GM12865 (cell line): ENCODE data around the gene PAPPA.

Experiments used
- DNase-seq: peaks from one replicate; pipeline ENCODE4 v3.0.0; 2010; ENCODE audit warnings: low read depth
- H3K4me3 ChIP-seq: 2 replicates; pipeline ENCODE4 v1.5.1; 2011; ENCODE audit warnings: mild to moderate bottlenecking, low read depth, low read length, control low read depth
- TF ChIP-seq, protein P1 (sequence below): IDR thresholded peaks from 2 replicates; pipeline ENCODE4 v1.5.1; 2011; ENCODE audit warnings: low read length, control low read depth, low read depth, inconsistent platforms; ENCODE audit not compliant: insufficient read depth; ENCODE audit errors: missing control alignments

PAPPA gene

DNA sequence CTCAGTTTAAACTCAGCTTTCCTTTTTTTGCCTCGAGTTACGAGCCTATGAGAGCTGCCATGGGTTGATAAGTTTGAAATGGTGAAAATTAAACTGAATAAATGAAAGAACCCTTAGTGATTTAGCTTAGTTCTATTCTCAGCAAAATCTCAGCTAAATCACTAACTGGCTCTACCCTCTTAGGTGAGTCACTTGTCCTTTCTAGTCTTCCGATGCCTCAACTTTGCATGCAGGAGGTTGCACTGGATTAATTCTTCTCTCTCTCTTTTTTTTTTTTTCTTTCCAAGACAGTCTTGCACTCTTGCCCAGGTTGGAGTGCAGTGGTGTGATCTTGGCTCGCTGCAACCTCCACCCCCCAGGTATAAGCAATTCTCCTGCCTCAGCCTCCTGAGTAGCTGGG is 83.9 kb downstream of the PAPPA start:
- DNase-seq, result no peak
- TF ChIP-seq, protein P1, sequence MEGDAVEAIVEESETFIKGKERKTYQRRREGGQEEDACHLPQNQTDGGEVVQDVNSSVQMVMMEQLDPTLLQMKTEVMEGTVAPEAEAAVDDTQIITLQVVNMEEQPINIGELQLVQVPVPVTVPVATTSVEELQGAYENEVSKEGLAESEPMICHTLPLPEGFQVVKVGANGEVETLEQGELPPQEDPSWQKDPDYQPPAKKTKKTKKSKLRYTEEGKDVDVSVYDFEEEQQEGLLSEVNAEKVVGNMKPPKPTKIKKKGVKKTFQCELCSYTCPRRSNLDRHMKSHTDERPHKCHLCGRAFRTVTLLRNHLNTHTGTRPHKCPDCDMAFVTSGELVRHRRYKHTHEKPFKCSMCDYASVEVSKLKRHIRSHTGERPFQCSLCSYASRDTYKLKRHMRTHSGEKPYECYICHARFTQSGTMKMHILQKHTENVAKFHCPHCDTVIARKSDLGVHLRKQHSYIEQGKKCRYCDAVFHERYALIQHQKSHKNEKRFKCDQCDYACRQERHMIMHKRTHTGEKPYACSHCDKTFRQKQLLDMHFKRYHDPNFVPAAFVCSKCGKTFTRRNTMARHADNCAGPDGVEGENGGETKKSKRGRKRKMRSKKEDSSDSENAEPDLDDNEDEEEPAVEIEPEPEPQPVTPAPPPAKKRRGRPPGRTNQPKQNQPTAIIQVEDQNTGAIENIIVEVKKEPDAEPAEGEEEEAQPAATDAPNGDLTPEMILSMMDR, result no peak

DNA sequence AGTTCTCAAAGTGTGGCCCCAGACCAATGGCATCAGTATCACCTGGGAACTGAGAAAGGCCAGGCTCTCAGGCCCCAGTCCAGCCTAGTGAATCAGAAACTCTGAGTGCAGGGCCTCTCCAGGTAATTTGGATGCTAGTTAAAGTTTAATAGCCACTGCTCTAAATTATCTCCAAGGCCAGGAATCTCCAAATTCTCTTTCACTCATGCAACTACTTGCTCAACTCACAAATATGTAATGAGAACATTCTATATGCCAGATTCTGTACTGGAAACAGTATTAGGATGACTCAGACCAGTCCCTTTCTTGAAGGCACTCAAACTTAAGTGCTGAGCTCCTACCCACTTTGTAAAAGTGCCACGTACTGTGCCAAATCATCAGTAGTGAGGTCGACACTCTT is 84.6 kb downstream of the PAPPA start:
- TF ChIP-seq, protein P1, result no peak
- H3K4me3 ChIP-seq, result no peak overlapping the region
- DNase-seq, result no peak

More for the DNA sequence above, 83.9 kb downstream of the PAPPA start:
- no peak overlapping the region for H3K4me3 ChIP-seq

DNA sequence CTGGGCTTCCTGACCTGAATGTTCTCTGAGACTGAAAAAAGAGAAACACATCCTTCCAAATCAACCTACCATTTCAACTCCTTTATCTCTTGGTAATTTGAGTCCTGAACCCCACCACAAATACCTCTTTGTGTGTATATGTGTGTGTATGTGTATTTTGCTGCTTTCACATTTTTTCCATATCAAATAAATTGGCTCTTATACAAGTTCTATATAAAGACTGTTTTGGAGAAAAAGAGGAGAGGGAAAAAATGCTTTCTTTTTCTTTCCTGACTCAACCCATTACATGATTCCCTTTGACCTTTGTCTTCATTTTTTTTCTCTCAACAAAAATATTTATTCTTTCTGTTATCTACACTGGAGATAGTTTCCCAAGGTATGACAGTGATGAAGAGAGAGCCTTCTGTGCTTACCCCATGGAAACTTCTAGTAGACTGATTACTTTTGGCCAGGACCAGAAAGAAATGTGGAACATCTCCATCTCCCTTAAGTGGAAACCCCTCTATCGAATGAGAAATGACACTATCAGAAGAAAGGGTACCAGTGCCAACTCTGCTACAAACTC is 85.3 kb downstream of the PAPPA start:
- no peak overlapping the region for H3K4me3 ChIP-seq
- TF ChIP-seq, protein P1, result no peak

DNA sequence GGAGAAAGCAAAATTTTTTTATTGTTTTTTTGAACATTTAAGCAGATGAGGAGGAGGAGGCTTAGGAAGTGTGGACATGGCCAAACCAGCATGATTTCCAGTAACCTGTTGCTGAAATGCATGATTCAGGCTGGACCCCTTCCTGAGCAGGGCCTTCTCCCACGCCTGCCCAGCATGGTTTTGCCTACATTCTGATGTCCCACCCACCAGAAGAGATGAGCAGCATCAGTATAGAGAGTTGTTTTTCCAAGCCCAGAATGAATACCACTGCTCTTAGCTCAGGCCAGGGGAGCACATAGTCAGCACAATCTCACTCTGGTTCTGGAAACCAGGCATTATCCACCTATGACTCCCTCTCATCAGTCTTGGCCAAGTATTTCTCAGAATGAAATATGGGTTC is 90.1 kb downstream of the PAPPA start:
- H3K4me3 ChIP-seq, result no peak overlapping the region
- DNase-seq, result no peak
- TF ChIP-seq, protein P1, result no peak

More for the DNA sequence above, 85.3 kb downstream of the PAPPA start:
- DNase-seq, result no peak

DNA sequence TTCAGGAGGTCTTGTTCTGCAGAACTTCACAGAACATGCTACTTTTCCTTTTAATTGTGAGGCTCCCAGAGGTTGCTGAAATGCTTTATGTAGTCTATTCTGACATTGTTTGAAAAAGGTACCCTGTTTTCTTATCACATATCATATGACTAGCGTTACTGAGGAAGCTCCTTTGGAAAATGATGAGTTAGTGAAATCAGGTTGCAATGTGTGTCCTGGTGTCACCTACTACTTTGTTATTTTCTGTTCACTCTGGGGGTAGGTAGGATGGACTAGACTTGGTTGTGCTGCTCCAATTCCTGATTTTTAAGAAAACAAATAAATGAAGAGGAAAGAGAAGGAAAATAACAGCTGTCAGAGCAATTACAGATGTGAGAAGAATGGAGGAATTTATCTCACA is 93.7 kb downstream of the PAPPA start:
- TF ChIP-seq, protein P1, result no peak

DNA sequence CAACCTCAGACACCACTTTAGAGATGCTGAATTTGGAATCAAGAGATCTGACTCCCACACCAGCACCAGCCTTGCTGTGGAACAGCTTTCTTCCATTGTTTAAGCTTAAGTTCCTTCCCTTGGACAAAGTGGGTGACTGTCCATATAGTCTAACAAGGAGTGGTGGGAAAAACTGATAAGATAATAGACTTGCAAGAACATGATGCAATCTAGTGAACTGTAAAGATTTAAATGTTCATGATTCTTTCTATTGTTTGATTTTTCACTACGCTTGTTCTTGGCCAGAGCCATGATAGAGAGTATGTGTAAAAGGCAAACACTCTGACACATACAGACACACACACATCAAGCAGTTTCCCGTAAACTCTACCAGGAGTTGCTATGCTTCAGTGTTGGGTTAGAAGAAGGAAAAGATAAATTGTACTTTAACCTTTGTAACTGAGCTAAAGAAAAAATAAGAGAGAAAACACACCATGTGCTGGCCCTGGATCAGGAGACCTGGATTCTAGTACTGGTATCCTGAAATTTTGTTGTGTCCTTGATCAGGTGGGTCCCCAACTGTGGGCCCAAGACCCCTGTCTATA is 94.3 kb downstream of the PAPPA start:
- no peak overlapping the region for H3K4me3 ChIP-seq
- DNase-seq, result no peak
- TF ChIP-seq, protein P1, result no peak

More for the DNA sequence above, 93.7 kb downstream of the PAPPA start:
- H3K4me3 ChIP-seq, result no peak overlapping the region
- no peak for DNase-seq

DNA sequence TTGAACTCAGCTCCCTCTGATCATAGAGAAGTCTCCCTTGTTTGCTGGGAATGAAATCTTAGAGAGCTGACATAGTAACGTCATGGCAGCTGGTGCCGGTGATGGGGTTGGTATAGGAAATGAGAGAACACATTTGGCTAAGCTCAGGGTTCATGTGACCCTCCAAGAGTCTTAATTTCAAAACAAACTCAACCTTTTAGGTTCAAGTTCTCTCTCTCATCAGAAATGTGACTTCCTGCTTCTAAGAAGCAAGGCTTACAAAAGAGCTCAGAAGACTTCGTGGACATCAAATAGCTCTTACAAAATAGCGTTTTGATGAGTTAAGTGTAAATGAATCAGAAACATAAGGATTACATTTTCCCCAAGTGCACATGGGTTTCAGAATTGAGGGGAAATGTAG is 97.3 kb downstream of the PAPPA start:
- TF ChIP-seq, protein P1, result no peak
- DNase-seq, result no peak
- no peak overlapping the region for H3K4me3 ChIP-seq
